ENCODE results near the gene AP4B1. TPM values are rescaled to one million over a fixed set of nuclear protein-coding genes. Genes with fewer than 3 reads are reported as not detected.

AP4B1 gene
- total RNA-seq, 1 donor from 2014 or later, result 9.8 TPM

DNA sequence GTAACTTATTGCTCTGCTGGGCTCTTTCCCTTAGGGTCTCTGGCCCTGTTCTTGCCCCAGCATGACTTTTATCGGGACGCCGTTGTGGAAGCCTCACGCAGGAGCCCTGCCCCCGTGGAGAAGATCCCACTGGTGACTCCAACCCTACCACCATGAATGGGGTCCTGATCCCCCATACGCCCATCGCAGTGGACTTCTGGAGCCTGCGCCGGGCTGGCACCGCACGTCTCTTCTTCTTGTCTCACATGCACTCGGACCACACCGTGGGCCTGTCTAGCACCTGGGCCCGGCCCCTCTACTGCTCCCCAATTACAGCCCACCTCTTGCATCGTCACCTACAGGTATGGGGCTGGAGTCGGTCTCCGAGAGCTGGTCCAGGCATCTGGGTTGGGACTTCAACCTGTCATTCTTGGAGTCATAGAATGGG lies 849 bp upstream of the AP4B1 start:
- peak overlapping the region; percentile 91 for H3K4me3 ChIP-seq (ENCODE audit: low read depth, low read length)
- TF ChIP-seq, protein P1, sequence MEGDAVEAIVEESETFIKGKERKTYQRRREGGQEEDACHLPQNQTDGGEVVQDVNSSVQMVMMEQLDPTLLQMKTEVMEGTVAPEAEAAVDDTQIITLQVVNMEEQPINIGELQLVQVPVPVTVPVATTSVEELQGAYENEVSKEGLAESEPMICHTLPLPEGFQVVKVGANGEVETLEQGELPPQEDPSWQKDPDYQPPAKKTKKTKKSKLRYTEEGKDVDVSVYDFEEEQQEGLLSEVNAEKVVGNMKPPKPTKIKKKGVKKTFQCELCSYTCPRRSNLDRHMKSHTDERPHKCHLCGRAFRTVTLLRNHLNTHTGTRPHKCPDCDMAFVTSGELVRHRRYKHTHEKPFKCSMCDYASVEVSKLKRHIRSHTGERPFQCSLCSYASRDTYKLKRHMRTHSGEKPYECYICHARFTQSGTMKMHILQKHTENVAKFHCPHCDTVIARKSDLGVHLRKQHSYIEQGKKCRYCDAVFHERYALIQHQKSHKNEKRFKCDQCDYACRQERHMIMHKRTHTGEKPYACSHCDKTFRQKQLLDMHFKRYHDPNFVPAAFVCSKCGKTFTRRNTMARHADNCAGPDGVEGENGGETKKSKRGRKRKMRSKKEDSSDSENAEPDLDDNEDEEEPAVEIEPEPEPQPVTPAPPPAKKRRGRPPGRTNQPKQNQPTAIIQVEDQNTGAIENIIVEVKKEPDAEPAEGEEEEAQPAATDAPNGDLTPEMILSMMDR (conservative IDR thresholded peaks at IDR 0.05; ENCODE audit: low read depth, low read length), result no peak
- DNase-seq (ENCODE audit: low read depth), result no peak

DNA sequence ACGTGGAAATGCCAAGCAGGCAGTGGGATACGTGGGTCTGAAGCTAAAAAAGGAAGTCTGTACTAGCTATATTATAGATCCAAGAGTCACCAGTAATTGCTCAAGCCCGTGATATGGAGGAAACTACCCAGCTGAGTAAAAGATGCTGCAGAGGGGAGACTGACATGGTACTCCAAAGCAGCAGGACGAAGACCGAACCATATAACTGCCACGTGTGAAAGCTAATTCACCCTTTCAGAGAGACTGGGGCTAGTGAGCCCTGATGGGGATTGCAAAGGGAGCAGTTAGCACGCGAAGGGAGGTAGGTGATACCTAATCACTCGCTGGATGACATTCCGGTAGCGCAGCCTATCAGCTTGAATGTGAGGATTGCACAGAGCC lies 316 bp downstream of the AP4B1 start:
- DNase-seq (ENCODE audit: low read depth), result no peak
- TF ChIP-seq, protein P1 (conservative IDR thresholded peaks at IDR 0.05; ENCODE audit: low read depth, low read length), result no peak
- peak overlapping the region; percentile 91 for H3K4me3 ChIP-seq (ENCODE audit: low read depth, low read length)

DNA sequence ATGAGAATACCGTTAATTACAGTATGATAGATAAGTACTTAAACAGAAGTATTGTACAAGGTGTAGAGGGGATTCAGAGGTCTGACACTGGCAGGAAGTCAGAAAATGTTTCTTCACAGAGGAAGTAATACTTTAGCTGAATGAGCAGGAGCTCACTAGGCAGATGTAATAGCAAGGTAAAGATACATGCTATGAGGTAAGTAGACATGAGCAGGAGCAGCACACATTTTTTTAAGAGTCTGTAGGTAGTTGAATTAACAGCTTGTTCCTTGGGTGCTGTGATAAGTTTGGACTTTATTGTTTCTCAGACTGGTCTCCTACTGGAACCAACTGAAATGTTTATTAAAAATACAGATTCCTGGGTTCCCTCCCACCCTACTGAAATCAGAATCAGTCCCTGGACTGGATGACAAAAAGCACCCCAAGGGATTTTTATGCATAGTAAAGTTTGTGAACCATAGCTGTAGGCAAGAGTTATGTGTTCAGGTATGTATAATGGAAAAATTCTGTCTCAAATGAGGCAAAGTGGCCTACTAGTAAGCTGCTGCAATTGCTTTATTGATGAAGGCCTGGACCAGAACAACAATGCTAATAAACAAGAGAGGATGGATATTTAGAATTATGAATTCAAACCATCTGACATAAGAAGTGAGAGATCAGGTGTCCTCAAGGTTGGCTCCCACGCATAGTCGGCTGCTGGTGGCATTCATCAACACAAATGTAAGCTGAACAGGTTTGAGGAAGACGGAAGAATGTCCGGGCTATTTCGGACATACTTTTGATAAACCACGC lies 902 bp downstream of the AP4B1 start:
- TF ChIP-seq, protein P1 (conservative IDR thresholded peaks at IDR 0.05; ENCODE audit: low read depth, low read length), result no peak
- DNase-seq (ENCODE audit: low read depth), result no peak
- H3K4me3 ChIP-seq (ENCODE audit: low read depth, low read length), result peak overlapping the region; percentile 91

DNA sequence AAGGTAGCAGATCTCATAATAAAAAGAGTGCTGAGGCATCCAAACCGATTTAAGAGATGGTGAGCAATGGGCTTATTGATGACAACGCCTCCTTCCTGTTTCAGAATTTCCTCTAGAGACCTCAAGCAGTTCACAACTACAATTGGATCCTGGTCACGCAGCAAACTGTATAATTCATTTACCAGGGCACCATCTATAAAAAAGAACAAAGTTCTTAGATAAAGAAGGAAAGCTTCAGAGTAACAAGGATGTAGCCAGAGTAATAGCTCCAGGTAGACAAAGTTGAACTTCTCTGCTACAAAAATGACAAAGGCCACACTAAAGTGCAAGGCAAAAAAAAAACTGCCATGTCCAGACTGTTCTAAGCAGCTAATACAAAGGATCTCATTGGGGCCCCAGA lies 3.4 kb downstream of the AP4B1 start:
- H3K4me3 ChIP-seq (ENCODE audit: low read depth, low read length), result no peak overlapping the region
- DNase-seq (ENCODE audit: low read depth), result no peak
- TF ChIP-seq, protein P1 (conservative IDR thresholded peaks at IDR 0.05; ENCODE audit: low read depth, low read length), result no peak

DNA sequence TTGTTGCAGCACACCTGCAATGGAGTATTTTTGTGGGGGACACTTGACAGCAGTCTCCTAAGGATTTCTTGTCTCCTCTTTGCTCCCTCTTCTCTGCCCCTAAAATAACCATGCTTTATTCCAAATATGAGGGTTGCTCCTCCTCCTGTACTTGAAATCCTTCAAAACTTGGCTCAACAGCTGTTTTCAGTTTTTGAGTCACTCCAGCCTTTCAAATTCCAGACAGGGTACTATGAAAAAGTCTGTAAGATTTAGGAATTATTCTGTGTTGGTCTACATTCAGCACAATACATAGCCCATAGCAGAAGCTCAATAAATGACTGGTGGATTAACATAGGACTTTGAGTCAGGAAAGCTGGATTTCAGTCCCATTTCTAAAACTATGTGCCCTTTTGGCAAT lies 5.5 kb downstream of the AP4B1 start:
- no peak for DNase-seq (ENCODE audit: low read depth)
- H3K4me3 ChIP-seq (ENCODE audit: low read depth, low read length), result no peak overlapping the region
- TF ChIP-seq, protein P1 (conservative IDR thresholded peaks at IDR 0.05; ENCODE audit: low read depth, low read length), result no peak

DNA sequence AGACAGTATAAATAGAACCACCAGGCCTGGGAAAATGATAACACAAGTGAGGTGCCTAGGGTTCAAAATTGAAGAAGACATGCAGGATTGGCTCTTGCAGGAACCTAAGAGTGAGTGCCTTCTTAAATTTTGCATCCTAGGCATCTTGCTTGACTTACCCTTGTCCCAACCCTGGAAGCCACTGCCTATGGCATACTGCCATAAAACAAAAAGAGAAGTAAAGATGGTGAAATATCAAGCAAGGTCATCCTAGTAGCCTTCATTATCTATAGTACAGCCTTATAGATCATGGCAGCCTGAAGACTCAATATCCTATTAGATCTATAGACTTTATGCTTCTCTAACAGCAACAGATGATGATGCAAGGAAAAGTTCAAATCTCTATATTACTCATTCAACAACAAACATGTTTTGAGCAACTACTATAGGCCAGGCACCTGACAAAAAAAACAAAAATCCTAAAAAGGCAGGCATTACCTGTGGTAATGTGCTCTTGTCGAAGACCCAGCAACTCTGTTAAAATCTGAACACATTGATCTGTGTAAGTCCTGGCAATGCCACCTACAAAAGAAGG lies 6.3 kb downstream of the AP4B1 start:
- TF ChIP-seq, protein P1 (conservative IDR thresholded peaks at IDR 0.05; ENCODE audit: low read depth, low read length), result no peak

DNA sequence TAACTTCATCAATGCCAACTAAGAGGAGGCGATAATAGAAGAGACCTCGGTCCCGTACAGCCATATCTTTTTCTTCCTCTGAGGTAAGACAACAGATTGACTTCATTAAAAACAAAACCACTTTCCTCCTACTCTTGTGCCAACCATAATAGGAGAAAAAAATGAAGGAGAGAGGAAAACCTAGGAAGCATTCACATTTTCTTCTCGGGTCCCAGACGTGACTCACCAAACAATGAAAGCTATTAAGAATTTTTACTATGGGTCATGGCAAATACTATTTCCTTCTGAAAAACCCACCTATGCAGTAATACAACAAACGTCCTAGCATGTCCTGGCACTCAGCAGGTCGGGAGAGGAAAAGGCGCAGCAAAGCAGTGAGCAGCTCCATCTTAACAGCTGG lies 8.6 kb downstream of the AP4B1 start:
- DNase-seq (ENCODE audit: low read depth), result no peak
- H3K4me3 ChIP-seq (ENCODE audit: low read depth, low read length), result no peak overlapping the region
- TF ChIP-seq, protein P1 (conservative IDR thresholded peaks at IDR 0.05; ENCODE audit: low read depth, low read length), result no peak

More for the DNA sequence above, 6.3 kb downstream of the AP4B1 start:
- no peak overlapping the region for H3K4me3 ChIP-seq (ENCODE audit: low read depth, low read length)
- DNase-seq (ENCODE audit: low read depth), result no peak
